WI38 (cell line): Measurements from ENCODE around the gene GRK1.

Experiments
- H3K4me3 ChIP-seq: 2 replicates; pipeline ENCODE4 v1.5.1; 2011; ENCODE audit warnings: low read depth, mild to moderate bottlenecking, control low read depth, low read length
- CTCF ChIP-seq: IDR thresholded peaks from 2 replicates; pipeline ENCODE4 v1.5.1; 2012; ENCODE audit warnings: low read depth, mild to moderate bottlenecking, control low read depth, low read length

Gene GRK1

GRCh38 chr13:113761136-113761535 lies 94.1 kb downstream of the GRK1 start:
- no peak for TF ChIP-seq CTCF
- no peak overlapping the region for H3K4me3 ChIP-seq

- no peak overlapping the region for H3K4me3 ChIP-seq
- TF ChIP-seq CTCF = no peak
These were observed 95.1 kb downstream of the GRK1 start for GRCh38 chr13:113762075-113762474.

GRCh38 chr13:113762538-113762937 lies 95.5 kb downstream of the GRK1 start:
- no peak for TF ChIP-seq CTCF
- H3K4me3 ChIP-seq = no peak overlapping the region

GRCh38 chr13:113763254-113763653 lies 96.2 kb downstream of the GRK1 start:
- no peak for TF ChIP-seq CTCF
- no peak overlapping the region for H3K4me3 ChIP-seq

GRCh38 chr13:113763961-113764792 lies 97.2 kb downstream of the GRK1 start:
- no peak for TF ChIP-seq CTCF
- no peak overlapping the region for H3K4me3 ChIP-seq

GRCh38 chr13:113764793-113765563 lies 98.0 kb downstream of the GRK1 start:
- no peak overlapping the region for H3K4me3 ChIP-seq
- TF ChIP-seq CTCF = no peak

GRCh38 chr13:113765564-113765910 lies 98.5 kb downstream of the GRK1 start:
- no peak overlapping the region for H3K4me3 ChIP-seq
- no peak for TF ChIP-seq CTCF
